Embryonic facial prominence (tissue), 1 donor: ENCODE data around the gene PUDP.

Experiments used
- DNase-seq: peaks from one replicate; pipeline ENCODE4 v3.0.0-alpha.2; 2016; ENCODE audit errors: extremely low spot score

The PUDP gene

DNA sequence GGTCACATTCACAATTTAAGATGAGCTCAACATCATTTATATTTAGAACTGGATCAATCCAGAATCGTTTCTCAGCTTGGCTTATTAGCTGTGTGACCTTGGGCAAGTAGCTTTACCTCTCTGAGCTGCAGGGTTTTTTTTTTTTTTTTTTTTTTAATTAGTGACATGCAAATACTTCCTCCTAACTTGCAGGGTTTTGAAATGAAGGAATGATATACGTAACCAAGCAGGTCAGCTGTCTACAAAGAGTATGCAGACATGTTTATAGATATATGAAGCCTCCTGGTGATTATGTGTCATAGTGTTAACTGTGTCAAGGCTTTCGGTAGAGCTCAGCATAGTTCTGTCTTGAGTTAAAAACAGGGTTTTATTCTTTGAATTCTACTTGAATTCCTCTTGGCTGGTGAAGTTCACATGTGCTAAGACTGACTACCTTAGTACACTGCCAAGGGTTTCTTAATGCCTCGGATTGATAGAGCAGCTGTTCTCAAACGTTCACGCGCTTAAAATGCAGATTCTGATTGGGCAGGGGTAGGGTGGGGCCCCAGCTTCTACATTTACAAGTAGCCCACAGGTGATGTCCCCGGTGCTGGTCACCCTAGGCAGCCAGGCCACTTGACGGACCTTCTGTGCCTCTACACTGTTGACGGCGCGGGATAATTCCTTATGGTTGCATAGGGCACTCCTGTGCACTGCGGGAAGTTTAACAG, 1.1 kb downstream of the PUDP start:
- DNase-seq = no peak

DNA sequence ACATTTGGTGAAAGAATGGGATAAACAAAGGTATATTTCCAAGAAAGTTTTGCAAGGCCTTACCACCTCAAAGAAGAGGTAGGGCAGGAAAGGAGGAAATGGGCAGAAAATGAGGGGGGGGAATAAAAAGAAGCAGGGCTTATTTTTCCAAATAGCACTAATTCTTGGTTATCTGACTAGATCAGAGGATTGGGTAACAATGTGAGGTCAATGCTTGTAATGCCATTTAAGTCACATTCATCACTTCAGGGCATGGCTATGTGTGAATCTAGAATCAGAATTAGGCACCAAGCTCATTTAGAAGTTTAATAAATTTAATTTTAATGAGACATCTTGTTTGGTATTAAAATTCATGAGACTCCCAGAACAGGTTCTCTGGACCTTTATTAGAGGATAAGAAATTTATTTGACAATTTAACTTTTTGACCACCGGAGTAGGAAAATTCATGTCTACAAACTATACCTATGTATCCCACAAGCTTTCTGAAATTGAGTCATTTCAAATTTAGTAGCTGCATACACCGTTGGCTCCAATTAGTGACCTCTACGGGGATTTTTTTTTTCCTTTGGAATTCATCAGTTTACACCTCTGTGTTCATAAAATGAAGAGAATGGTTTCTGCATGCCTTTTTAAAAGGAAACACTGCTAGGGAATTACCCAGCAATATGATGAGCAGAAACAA, 1.8 kb downstream of the PUDP start:
- DNase-seq = no peak

DNA sequence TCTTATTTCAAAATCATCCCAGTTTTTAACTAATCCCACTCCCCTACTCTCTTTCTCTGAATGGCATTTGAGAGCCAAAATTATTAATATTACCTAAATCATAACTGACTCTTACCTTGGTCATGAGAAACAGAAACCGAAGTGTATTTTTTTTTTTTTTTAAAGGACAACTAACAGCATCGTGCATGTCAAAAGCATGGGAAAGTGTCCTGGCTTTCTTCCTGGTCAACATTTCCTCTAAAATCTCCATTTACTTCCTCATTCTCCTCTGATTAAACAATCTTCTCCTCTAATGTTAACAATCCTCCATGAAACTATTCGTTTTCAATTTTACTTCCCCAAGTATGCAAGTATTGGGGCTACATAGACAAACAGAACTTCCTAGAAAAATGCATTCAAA, 2.5 kb downstream of the PUDP start:
- DNase-seq = no peak

DNA sequence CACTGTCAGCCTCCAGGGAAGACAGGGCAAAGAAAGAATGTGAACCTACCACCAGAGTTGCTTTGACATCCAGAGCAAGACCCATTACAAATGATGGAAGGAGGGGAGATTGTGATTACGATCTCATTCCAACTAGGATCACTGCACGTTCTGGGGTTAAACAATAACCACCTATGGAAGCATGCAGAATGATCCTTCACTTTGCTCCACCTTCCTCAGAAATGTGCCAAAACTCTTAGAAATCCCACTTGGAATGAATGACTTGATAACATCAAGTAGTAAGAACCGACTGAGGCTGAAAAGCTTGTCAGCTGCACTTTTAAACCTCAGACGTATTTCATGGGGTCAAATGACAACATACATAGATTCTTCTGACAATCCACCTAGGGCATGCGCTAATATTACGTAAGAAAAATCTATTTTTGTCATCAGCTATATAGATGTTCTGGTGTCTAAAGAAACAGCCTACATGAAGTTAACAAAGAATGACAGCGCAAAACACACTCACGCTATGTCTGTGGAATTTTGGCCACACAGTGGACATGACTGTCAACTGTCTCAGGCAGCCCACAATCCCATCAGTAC, 3.9 kb downstream of the PUDP start:
- DNase-seq = no peak

DNA sequence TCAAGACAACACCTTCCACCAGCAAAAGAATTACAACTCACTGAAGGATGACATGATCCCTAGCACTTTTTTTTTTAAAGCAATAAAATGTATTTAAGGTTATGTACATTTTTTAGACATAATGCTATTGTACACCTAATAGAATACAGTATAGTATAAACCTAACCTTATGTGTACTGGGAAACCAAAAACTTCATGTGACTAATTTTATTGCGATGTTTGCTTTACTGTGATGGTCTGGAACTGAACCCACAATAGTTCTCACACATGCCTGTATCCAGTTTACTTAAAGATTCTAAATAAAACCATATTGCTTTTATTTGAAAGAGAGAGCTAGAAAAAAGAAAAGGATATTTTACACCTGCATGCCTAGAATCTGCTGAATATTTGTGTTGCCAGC, 4.9 kb downstream of the PUDP start:
- DNase-seq = no peak

DNA sequence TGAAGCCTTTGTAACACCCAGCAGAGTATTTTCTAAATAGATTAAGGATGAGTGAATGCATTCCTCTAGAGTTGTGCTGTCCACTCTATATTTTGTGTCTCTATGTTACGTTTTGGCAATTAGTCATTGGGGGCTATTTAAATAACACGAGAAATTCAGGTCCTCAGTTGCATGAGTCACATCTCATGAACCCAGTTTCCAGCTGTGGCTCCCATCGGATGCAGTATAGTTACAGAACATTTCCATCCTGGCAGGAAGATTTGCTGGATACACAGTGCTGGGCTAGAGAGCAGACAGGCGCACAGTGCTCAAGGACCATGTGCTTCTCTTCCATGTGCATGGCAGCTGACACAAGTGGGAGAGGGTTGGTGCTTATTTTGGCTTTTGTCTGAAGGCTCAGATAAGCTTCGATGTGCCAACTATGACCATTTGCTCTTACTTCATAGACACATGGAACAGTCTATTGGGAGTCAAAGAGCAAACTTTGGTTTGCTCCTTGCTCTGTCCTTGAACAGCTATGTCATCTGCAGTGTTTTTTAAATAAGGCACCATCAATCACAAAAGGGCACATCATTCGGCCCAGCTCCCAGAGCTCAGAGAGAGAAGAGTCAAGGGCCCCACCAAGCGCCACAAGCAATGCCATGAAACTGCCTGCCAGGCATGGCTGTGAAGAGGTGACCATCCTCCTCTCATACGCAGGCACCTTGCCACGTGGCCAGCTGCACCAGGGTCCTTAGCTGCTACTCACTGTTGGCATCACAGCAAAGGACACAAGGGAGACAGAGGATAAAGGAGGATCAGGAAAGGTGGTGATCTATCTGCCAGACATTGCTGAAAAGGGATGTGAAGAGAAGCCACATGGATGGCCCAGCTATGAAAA, 8.5 kb downstream of the PUDP start:
- no peak for DNase-seq

DNA sequence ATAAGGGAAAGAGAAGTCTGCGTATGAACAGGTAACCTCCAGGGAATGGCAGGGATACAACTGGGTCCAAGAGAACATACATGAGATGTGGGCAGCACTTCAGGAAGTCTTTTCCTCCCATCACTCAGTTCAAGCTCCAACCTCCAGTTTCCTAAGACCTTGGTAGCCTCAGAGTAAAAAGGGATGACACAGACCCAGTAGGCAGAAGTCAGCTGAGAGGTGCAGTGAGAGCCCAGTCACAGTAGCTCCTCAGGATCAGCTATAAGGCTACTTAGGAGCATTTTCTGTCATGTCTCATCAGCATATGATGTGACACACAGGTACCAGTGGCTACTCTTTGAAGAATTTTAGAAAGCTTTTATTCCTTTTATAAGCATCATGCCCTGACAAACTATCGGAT, 13.0 kb downstream of the PUDP start:
- DNase-seq = no peak

DNA sequence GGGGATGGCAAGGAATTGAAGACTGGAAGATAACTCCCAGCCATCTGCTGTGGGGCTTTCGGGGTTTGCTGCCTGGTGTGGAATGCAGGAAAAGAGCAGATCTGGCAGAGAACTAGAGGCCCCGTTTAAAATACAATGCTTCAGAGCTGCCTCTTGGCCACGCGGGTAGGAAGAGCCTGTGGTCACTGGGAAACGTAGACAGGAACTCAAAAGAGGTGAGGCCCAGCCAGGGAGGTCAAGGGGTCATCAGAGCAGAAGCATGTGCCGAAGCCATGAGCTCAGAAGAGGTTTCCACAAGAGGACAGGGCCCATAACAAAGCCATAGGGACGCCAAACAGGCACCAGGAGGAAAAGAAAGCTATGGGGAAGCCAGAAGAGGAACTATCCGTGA, 14.9 kb downstream of the PUDP start:
- DNase-seq = no peak

DNA sequence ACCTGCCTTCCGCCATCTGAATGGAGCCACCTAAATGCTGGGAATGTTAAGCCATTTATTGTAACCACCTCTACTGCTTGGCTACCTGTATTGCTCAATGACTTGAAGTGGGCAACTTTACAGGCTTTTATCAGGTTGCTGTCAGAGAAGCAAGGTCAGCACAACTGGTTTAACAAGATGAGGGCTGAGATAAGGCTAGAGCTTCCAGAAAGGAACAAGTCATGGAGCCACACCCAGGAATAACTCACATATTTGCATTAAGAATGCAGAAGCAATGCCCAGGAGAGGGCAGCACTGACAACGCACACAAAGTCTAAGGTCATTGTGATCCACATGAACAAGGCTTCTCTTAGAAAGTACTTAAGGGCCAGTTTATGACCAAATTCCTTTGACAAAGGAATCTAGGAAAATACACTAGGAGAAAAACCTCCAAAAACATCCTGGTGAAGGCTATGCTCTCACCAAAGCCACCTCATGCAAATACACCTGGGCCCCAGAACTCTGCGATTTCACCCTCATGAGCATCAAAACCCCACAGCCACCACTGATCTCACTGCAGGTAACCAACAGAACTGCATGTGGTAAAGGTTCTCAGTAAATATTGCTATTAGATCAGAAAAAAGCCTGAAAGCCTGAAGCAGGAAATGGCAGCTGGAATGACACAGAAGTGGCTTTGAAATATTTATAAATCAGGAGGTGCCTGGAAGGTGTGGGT, 15.5 kb downstream of the PUDP start:
- peak; percentile 6 for DNase-seq

DNA sequence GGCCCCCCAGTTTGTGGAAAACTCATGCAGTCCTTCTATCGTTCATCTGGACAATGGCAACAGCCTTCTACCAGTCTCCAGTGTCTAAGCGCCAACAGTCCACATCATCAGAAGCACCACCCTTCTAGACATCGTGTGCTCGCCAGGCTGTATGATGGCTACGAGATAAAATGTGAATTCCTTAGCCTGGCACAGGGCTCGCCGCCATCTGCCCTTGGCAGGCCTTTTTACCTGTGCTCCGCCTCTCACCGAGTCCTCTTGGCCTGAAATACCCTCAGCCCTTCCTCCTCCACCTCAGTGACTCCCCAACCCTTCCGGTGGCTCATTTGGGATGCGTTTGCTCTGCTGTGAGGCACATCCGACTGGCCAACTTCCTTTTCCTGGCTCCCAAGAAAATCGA, 16.3 kb downstream of the PUDP start:
- DNase-seq = no peak

DNA sequence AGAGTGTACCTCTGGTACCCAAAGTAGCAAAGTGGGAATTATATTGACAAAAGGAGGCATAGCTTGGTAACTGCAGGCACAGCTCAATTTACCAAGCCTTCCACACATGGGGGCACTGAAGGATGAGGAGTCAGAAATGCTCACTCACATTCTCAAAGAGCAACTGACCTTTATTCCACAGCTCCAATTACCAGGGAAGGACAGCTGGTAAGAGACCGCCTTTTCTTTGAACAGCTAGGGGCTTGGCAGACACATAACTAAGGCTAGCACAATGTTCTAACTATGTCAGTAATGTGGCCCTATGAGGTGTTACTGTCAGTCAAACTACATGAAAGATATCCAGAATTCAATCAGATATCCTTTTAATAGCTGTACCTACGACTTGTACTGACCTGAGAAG, 20.9 kb downstream of the PUDP start:
- no peak for DNase-seq

DNA sequence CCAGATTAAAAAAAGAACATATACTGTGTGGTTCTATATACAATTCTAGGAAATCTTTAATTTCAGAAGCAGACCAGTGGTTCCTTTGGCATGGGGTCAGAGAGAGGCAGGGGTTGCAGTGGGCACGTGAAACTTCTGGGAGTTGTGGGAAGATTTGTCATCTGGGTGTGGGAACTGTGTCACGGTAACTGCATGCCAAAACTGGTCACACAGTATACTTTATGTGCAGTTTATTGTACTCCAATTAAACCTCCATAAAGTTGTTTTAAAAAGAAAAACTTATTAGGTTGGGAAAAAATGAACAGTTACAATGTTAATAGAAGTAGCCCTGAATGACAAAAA, 27.1 kb downstream of the PUDP start:
- no peak for DNase-seq

DNA sequence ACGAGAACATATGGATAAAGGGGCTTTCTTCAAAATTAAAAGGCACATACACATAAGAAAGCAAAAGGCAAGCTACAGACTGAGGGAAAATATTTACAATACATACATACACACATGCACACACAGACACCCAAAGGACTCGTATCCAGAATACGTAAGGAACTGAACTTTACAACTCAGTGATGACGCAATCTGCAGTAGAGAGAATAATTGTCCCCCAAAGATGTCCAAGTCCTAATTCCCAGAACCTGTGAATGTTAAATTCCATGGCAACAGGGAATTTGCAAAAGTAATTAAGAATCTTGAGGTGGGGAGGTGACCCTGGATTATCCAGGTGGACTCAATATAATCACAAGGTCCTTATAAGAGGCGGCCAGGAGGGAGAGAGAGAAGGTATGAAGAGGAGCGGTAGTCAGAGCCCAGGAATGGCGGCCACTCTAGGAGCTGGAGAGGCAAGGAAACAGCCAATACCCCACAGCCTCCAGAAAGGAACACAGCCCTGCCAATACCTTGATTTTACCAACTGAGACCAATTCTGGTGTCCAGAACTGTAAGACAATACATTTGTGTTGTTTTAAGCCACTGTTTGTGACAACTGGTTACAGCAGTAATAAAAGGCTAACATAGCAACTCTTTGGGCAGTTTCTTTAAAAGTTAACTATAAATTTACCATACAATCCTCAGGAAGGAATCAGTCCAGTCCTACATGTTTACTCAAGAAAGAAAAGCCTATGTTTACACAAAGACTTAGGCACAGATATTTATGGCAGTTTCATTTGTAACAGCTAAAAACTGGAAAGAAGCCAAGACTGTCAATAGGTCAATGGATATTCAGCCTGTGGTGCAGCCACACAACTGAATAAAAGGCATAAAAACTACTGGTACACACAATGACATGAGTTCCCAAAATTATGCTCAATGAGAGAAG, 27.7 kb downstream of the PUDP start:
- DNase-seq = no peak

DNA sequence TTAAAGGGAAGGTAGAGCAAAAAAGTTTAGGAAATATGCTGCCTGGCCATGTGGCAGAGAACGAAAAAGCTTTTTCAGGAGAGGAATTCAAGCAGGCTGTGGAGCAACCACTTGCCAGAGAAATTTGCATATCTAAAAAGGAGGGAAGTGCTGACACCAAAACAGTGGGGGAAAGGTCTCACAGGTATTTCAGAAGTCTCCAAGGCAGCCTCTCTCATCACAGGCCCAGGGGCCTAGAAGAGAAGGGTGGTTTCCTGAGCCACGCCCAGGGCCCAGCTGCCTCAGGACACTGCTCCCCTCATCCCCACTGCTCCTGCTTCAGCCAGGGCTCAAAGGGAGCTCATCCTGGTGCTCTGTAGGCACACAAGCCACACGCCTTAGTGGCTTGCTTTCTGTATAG, 30.4 kb downstream of the PUDP start:
- no peak for DNase-seq

DNA sequence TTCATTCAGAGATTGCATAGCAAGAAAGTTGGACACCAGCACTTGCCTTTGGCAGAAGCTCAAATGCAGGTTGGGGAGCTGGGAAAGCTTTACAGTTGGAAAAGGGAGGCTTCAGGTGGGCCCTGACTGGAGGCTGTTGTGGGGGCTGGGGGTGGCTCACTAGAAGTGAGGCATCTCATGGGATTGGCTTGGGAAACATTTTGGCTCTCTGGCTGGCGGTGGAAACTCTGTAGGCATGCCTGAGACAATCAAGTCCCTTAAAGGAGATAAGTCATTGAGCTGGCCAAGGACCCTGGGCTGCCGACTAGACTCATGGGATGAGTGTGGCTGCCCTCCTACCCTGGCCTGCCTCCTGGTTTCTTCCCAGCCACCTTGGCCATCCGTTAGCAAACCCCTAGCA, 31.9 kb downstream of the PUDP start:
- no peak for DNase-seq

DNA sequence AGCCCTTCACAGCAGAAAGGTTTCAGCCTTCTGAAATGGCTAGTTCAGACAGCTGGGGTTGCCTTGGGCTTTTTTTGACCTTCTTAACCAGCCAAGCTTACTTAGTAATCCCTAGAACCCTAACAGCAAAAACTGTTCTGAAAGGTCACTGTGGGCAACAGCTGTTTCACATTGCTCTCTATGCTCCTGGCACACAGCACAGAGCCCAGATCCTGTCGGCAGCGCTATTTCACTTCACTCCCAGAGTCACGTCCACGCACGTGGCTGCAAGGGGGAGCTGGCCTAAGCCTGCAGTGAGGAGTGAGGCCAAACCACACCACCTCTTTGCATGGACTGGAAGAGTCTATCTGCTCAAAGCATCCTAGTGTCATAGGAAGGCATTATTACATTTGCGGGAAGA, 32.4 kb downstream of the PUDP start:
- no peak for DNase-seq

DNA sequence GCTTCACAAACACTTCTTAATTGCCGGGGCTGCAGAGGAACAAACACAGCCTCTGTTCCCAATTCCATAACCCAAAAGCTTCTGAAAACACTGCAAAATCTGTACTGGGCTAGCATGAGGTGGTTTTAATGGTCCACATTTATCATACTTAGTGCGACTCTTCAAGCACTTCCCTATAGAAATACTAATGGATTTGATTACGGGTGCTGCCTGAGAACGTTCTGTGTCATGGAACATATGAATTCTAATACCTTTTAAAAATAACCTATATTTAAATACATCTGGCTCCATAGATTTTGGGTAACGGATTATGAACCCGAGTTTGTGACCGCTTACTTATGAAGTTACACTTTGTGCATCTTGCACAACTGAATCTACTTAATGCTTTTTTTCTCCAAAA, 35.9 kb downstream of the PUDP start:
- DNase-seq = no peak

DNA sequence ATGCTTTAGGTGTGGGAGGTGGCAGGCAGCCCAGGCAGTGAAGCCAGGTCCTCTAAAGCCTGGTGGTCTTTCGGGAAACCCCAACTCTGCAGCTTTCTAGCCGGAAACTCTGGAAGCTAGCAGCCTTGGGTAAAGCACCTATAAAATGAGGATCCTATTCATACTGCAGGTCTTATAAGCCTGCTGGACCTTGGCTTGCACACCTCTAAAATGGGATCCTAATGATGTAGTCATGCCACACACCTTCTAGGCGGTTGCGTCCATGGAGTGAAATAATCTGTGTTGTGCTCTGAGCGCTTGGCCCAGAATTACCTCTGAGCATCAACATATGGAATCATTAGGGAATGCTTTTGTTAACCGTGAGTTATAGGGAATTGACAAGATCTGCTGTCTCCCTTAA, 36.4 kb downstream of the PUDP start:
- DNase-seq = no peak

DNA sequence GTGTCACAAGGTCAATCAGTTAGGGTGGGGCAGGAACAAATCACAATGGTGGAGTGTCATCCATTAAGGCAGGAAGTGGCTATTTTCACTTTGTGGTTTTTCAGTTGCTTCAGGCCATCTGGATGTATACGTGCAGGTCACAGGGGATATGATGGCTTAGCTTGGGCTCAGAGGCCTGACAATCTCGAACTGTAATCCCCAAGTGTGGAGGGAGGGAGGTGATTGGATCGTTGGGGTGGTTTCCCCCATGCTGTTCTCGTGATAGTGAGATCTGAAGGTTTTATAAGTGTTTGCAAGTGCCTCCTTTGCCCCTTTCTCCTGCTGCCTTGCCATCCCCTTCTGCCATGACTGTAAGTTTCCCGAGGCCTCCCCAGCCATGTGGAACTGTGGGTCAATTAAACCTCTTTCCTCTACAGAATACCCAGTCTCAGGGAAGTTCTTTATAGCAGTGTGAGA, 37.1 kb downstream of the PUDP start:
- no peak for DNase-seq
